Lung (tissue), 12 donors: ENCODE data around the gene NGEF. TPM values are rescaled to one million over a fixed set of nuclear protein-coding genes. Genes with fewer than 3 reads are reported as not detected.

Experiments used
- ATAC-seq: fragments of 200-7000 bp; cut with Tn5 transposase; one replicate; pipeline ENCODE4 v1.9.1; 2020; ENCODE audit warnings: moderate number of reproducible peaks; ENCODE audit not compliant: insufficient read depth, low FRiP score
- DNase-seq, 3 donors: peaks; one replicate each; pipeline ENCODE4 v3.0.0-alpha.2; 2013 to 2017
- H3K27ac ChIP-seq, 2 donors: one replicate each; pipeline ENCODE4 v1.5.1; 2013; ENCODE audit warnings: mild to moderate bottlenecking in 2 of 2, moderate library complexity in 2 of 2, control low read depth in 1 of 2, inconsistent platforms in 1 of 2, low read depth in 1 of 2, low read length in 1 of 2
- H3K27me3 ChIP-seq, 3 donors: one replicate each; pipeline ENCODE4 v1.5.1; 2013; ENCODE audit warnings: low read length in 2 of 3; ENCODE audit not compliant: control insufficient read depth in 3 of 3, insufficient read depth in 3 of 3
- H3K36me3 ChIP-seq, 4 donors: one replicate each; pipeline ENCODE4 v1.5.1; 2013; ENCODE audit warnings: low read length in 4 of 4, mild to moderate bottlenecking in 1 of 4, moderate library complexity in 1 of 4; ENCODE audit not compliant: control insufficient read depth in 4 of 4, insufficient read depth in 4 of 4
- H3K4me1 ChIP-seq, 5 donors: one replicate each; pipeline ENCODE4 v1.5.1; 2013; ENCODE audit warnings: low read length in 5 of 5, mild to moderate bottlenecking in 2 of 5, moderate library complexity in 1 of 5; ENCODE audit not compliant: control insufficient read depth in 5 of 5, insufficient read depth in 5 of 5
- H3K4me3 ChIP-seq: one replicate; pipeline ENCODE4 v1.5.1; 2013; ENCODE audit warnings: mild to moderate bottlenecking, control low read depth, moderate library complexity
- H3K9ac ChIP-seq, 2 donors: one replicate each; pipeline ENCODE4 v1.5.1; 2013; ENCODE audit warnings: low read length in 2 of 2, control low read depth in 1 of 2; ENCODE audit not compliant: insufficient read depth in 1 of 2
- H3K9me3 ChIP-seq, 4 donors: one replicate each; pipeline ENCODE4 v1.5.1; 2013; ENCODE audit warnings: low read length in 3 of 4, mild to moderate bottlenecking in 1 of 4, moderate library complexity in 1 of 4; ENCODE audit not compliant: control insufficient read depth in 4 of 4, insufficient read depth in 3 of 4
- WGBS, 2 donors: extraction: QIAGEN DNeasy Blood & Tissue Kit; methylation state at CpG; one replicate each; pipeline ENCODE4 v1.1.7; 2013; 5-methylcytosine and 5-hydroxymethylcytosine counted together
- polyA plus RNA-seq, 2 donors: library from polyadenylated mRNA; stranded (reverse); fragments of 200-250 nt; gene quantifications; one replicate each; pipeline ENCODE4 v1.2.1, GENCODE V29; 2013
- total RNA-seq, 2 donors: library from RNA; depleted of rRNA in 1 of 2; stranded (reverse); fragments of >200 nt in 1 of 2; gene quantifications; one replicate each; pipeline ENCODE4 v1.2.1, GENCODE V29; 2014 to 2021
- TF ChIP-seq, protein P1 (sequence below): IDR thresholded peaks from 2 replicates; pipeline ENCODE4 v1.5.1; 2012; ENCODE audit warnings: mild to moderate bottlenecking; ENCODE audit errors: control extremely low read depth, extremely low read depth
- donor health status: control.
- donor health status: control.
- donor health status: Bipolar disorder and iron deficiency.
- donor health status: healthy.
- donor health status: DM: yes; HTN: yes; CAD: no.

NGEF gene
- total and polyA plus RNA-seq, 4 donors: 0.35 to 2.4 (median 1.5) TPM

- DNase-seq: no peak
- TF ChIP-seq, protein P1, sequence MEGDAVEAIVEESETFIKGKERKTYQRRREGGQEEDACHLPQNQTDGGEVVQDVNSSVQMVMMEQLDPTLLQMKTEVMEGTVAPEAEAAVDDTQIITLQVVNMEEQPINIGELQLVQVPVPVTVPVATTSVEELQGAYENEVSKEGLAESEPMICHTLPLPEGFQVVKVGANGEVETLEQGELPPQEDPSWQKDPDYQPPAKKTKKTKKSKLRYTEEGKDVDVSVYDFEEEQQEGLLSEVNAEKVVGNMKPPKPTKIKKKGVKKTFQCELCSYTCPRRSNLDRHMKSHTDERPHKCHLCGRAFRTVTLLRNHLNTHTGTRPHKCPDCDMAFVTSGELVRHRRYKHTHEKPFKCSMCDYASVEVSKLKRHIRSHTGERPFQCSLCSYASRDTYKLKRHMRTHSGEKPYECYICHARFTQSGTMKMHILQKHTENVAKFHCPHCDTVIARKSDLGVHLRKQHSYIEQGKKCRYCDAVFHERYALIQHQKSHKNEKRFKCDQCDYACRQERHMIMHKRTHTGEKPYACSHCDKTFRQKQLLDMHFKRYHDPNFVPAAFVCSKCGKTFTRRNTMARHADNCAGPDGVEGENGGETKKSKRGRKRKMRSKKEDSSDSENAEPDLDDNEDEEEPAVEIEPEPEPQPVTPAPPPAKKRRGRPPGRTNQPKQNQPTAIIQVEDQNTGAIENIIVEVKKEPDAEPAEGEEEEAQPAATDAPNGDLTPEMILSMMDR: no peak
- Histone ChIP-seq H3K4me3 (no peak overlapping the region), H3K27ac (no peak overlapping the region), H3K9me3 (no peaks in the 10 kb centered on the region), H3K27me3 (no peaks in the 10 kb centered on the region), H3K4me1 (no peaks in the 10 kb centered on the region), H3K9ac (no peak overlapping the region), H3K36me3 (no peaks in the 10 kb centered on the region)
- 81 to 86% methylated on average over 8 of the region's 8 CpGs for WGBS, 2 donors
- ATAC-seq: no peak
These were observed 26.3 kb upstream of the NGEF start for GRCh38 chr2:233039212-233039845.

DNA sequence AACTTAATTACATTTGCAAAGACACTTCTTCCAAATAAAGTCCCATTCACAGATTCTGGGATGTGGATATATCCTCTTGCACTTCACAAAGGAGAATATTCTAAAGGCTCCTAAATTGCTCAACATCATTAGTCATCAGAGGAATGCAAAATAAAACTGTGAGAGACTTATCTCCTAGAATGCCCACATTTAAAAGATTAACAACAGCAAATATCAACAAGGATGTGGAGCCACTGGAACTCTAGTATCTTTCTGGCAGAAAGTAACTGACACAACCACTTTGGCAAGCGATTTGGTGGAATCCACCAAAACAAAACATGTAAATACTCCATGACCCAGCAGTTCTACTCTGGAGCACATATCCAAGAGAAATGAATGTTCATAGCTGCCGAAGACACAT, 24.0 kb upstream of the NGEF start:
- no peaks in the 10 kb centered on the region for H3K9me3 ChIP-seq
- no peak overlapping the region for H3K4me3 ChIP-seq
- H3K4me1 ChIP-seq: no peaks in the 10 kb centered on the region
- H3K27ac ChIP-seq: no peak overlapping the region
- ATAC-seq (no peak), DNase-seq (no peak)
- no peak overlapping the region for H3K9ac ChIP-seq
- TF ChIP-seq, protein P1: no peak
- WGBS, 2 donors: 82 to 90% methylated on average over 2 of the region's 2 CpGs
- no peaks in the 10 kb centered on the region for H3K27me3 ChIP-seq
- no peaks in the 10 kb centered on the region for H3K36me3 ChIP-seq

DNA sequence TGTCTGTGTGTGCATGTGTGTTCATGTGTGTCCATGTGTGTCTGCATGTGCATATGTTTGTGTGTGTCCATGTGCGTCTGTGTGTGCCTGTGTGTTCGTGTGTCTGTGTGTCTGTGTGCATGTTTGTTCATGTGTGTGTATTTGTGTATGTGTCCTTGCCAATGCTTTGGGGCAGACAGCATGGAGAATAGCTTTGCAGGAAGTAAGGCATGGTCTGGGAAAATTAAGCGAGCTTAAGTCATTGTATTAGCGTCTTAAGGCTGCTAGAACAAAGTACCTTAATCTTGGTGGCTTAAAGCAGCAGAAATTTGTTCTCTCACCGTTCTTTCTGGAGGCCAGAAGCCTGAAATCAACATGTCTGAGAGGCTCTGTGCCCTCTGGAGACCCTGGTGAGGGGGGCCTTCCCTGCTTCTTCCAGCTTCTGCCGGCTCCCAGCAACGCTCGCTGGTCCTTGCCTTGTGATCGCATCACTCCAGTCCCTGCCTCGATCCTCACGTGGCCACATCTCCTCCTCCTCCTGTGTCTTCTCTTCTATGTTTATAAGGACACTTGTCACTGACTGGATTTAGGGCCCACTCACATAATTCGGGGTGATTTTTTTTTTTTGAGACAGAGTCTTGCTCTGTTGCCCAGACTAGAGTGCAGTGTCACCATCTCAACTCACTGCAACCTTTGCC, 23.2 kb upstream of the NGEF start:
- WGBS, 2 donors: 91 to 94% methylated on average over 12 of the region's 12 CpGs
- no peaks in the 10 kb centered on the region for H3K9me3 ChIP-seq
- H3K27ac ChIP-seq: no peak overlapping the region
- H3K4me3 ChIP-seq: no peak overlapping the region
- DNase-seq (no peak), ATAC-seq (no peak)
- no peak overlapping the region for H3K9ac ChIP-seq
- H3K27me3 ChIP-seq: no peaks in the 10 kb centered on the region
- H3K4me1 ChIP-seq: no peaks in the 10 kb centered on the region
- no peaks in the 10 kb centered on the region for H3K36me3 ChIP-seq
- TF ChIP-seq, protein P1: no peak
